Choroid plexus epithelial cell (primary cell): Measurements from ENCODE around the gene OR4L1.
"Not testable (repeated sequence)": the region's sequence is repeated elsewhere in the genome, so short reads cannot be mapped to it uniquely, and the experiment has no call there.

Experiments
- DNase-seq: peaks from one replicate; pipeline ENCODE4 v3.0.0-alpha.2; 2010; ENCODE audit warnings: low read depth
- H3K4me3 ChIP-seq: 2 replicates; pipeline ENCODE4 v1.5.1; 2011; ENCODE audit warnings: low read depth, mild to moderate bottlenecking, control low read depth, low read length, moderate library complexity
- CTCF ChIP-seq: conservative IDR thresholded peaks from 2 replicates; pipeline ENCODE4 v1.5.1; 2011; ENCODE audit warnings: low read depth, mild to moderate bottlenecking, control low read depth, inconsistent platforms, low read length, moderate library complexity

The OR4L1 gene

GRCh38 chr14:20092050-20092449 is 32.2 kb downstream of the OR4L1 start:
- no peak for DNase-seq
- no peak for TF ChIP-seq CTCF
- no peak overlapping the region for H3K4me3 ChIP-seq

- H3K4me3 ChIP-seq: no peak overlapping the region
- TF ChIP-seq CTCF: no peak
- DNase-seq: no peak
Observed at GRCh38 chr14:20093442-20093841, 33.6 kb downstream of the OR4L1 start.

- not testable (repeated sequence) for H3K4me3 ChIP-seq, DNase-seq
Observed at GRCh38 chr14:20098926-20099770, 39.3 kb downstream of the OR4L1 start.

GRCh38 chr14:20110438-20110837 is 50.6 kb downstream of the OR4L1 start, which contains the start of gene OR4K17:
TSS of gene OR4K17 (plus strand) at chr14:20110739. CDS start at chr14:20117500, 6,761 bp downstream.
- no peak within 1 kb of the TSS for H3K4me3 ChIP-seq
- DNase-seq: no peak
- no peak for TF ChIP-seq CTCF
